GM18861 (cell line): ENCODE measurements around the gene NR6A1.

Experiments
- ATAC-seq: cut with Tn5 transposase; IDR thresholded peaks from one replicate; pipeline ENCODE4 v1.9.1; 2021; ENCODE audit not compliant: unreplicated experiment

NR6A1 gene

GRCh38 chr9:124662561-124662960 lies 108.5 kb downstream of the NR6A1 start:
- ATAC-seq: no peak

- no peak for ATAC-seq
These were observed 109.8 kb downstream of the NR6A1 start for GRCh38 chr9:124661271-124661670.

GRCh38 chr9:124660341-124660801 lies 110.7 kb downstream of the NR6A1 start:
- no peak for ATAC-seq

- peak; percentile 51 for ATAC-seq
These were observed 111.9 kb downstream of the NR6A1 start for GRCh38 chr9:124659099-124659659.

GRCh38 chr9:124658165-124659017 lies 112.7 kb downstream of the NR6A1 start:
- ATAC-seq: peak; percentile 90

- no peak for ATAC-seq
These were observed 113.6 kb downstream of the NR6A1 start for GRCh38 chr9:124657516-124657915.

GRCh38 chr9:124654431-124654830 lies 116.7 kb downstream of the NR6A1 start:
- ATAC-seq: no peak

- ATAC-seq: no peak
These were observed 118.3 kb downstream of the NR6A1 start for GRCh38 chr9:124652615-124653393.

GRCh38 chr9:124652203-124652602 lies 118.9 kb downstream of the NR6A1 start:
- no peak for ATAC-seq

- no peak for ATAC-seq
These were observed 125.8 kb downstream of the NR6A1 start for GRCh38 chr9:124645274-124645673.

GRCh38 chr9:124639637-124640036 lies 131.5 kb downstream of the NR6A1 start:
- ATAC-seq: no peak

GRCh38 chr9:124635285-124635684 lies 135.8 kb downstream of the NR6A1 start:
- no peak for ATAC-seq

GRCh38 chr9:124632077-124632621 lies 139.0 kb downstream of the NR6A1 start:
- ATAC-seq: no peak

GRCh38 chr9:124631326-124631725 lies 139.8 kb downstream of the NR6A1 start:
- no peak for ATAC-seq

GRCh38 chr9:124629600-124629999 lies 141.5 kb downstream of the NR6A1 start:
- ATAC-seq: no peak

GRCh38 chr9:124628741-124629140 lies 142.4 kb downstream of the NR6A1 start:
- ATAC-seq: no peak

GRCh38 chr9:124626276-124626675 lies 144.8 kb downstream of the NR6A1 start:
- ATAC-seq: no peak

GRCh38 chr9:124625087-124625486 lies 146.0 kb downstream of the NR6A1 start:
- ATAC-seq: no peak

- no peak for ATAC-seq
These were observed 146.4 kb downstream of the NR6A1 start for GRCh38 chr9:124624735-124624992.

- ATAC-seq: no peak
These were observed 147.0 kb downstream of the NR6A1 start for GRCh38 chr9:124623966-124624734.

- ATAC-seq: no peak
These were observed 148.2 kb downstream of the NR6A1 start for GRCh38 chr9:124622882-124623281.
